ENCODE data around the gene NPPA. TPM values are rescaled to one million over a fixed set of nuclear protein-coding genes. Genes with fewer than 3 reads are reported as not detected.

NPPA gene
- total RNA-seq, 1 experiment from 2014 or later, result not detected

DNA sequence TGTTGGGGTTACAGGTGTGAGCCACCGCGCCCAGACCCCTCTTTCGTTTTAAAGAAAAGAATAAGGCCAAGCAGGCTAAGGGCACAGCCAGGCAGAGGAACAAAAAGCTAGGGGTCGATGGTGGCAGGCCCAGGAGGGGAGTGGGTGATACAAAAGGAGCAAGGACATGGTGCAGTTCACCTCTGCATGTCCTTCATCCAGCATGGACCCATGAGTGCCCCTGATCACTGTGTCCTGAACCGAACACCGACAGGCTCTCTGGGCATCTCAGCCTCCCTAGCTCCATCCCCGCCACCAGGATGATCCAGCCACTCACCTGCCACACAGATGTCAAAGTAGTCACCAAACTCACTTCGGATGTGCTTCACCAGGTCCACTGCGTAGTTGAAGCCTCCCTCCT, 47.7 kb downstream of the NPPA start:
- no peak for DNase-seq
- CTCF ChIA-PET, result no interaction called here
- Histone ChIP-seq H3K27me3 (replicated peaks; ENCODE audit: control insufficient read depth, insufficient read depth, low read length) (no peaks in the 10 kb centered on the region), H3K4me1 (peaks cover 10% of the 10 kb centered on the region), H3K36me3 (ENCODE audit: control insufficient read depth, insufficient read depth, low read length) (peaks cover 5% of the 10 kb centered on the region), H3K4me3 (ENCODE audit: low read depth, low read length) (no peak overlapping the region), H3K9me3 (no peaks in the 10 kb centered on the region)
- intact Hi-C loops (cut with micrococcal nuclease; ENCODE audit: unreplicated experiment), result loop anchor here (10.0 kb wide), 1 partner anchor 65 kb away; the partner anchor contains the start of gene AGTRAP
- H3K4me1 Mint-ChIP-seq (ENCODE audit: low read depth, unreplicated experiment), result no peaks in the 10 kb centered on the region
- H3K9me3 Mint-ChIP-seq (ENCODE audit: unreplicated experiment), result no peaks in the 10 kb centered on the region
- no peak overlapping the region for H3K27ac Mint-ChIP-seq (ENCODE audit: unreplicated experiment)
- no peaks in the 10 kb centered on the region for H3K27me3 Mint-ChIP-seq (ENCODE audit: insufficient read depth, unreplicated experiment)
- POLR2A ChIA-PET, result no interaction called here
- no TSS peak for BruUV-seq (replicated peaks)
- TF ChIP-seq, protein P1, sequence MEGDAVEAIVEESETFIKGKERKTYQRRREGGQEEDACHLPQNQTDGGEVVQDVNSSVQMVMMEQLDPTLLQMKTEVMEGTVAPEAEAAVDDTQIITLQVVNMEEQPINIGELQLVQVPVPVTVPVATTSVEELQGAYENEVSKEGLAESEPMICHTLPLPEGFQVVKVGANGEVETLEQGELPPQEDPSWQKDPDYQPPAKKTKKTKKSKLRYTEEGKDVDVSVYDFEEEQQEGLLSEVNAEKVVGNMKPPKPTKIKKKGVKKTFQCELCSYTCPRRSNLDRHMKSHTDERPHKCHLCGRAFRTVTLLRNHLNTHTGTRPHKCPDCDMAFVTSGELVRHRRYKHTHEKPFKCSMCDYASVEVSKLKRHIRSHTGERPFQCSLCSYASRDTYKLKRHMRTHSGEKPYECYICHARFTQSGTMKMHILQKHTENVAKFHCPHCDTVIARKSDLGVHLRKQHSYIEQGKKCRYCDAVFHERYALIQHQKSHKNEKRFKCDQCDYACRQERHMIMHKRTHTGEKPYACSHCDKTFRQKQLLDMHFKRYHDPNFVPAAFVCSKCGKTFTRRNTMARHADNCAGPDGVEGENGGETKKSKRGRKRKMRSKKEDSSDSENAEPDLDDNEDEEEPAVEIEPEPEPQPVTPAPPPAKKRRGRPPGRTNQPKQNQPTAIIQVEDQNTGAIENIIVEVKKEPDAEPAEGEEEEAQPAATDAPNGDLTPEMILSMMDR (IDR thresholded peaks at IDR 0.05; ENCODE audit: insufficient read depth in 1 of 2, low read depth in 1 of 2, low read length in 1 of 2, severe bottlenecking in 1 of 2, unreplicated experiment in 1 of 2), result no peak
- H3K36me3 Mint-ChIP-seq (ENCODE audit: insufficient read depth, unreplicated experiment), result peaks cover 7% of the 10 kb centered on the region
- no peak overlapping the region for H3K4me3 Mint-ChIP-seq (ENCODE audit: unreplicated experiment)

DNA sequence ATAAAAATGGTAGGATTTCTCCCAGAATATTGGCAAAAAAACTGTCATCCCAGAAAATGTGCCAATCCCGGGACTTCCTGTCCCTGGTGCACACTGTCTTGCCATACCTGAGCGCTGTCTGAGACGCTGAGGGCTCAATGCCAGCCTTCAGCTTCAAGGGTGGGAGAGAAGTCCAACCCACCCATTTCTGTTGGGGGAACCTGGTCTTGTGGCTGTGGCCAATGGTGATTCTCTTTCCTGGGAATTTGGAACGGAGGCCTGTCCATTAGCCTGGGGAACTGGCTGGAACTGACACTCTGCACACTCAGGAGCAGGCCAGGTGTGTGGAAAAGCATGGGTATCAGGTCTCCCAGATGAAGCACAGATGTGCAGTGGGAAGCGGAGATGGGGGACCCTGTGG, 48.5 kb downstream of the NPPA start:
- DNase-seq, result no peak
- H3K9me3 Mint-ChIP-seq (ENCODE audit: unreplicated experiment), result no peaks in the 10 kb centered on the region
- no peaks in the 10 kb centered on the region for H3K4me1 Mint-ChIP-seq (ENCODE audit: low read depth, unreplicated experiment)
- H3K27ac Mint-ChIP-seq (ENCODE audit: unreplicated experiment), result no peak overlapping the region
- H3K36me3 Mint-ChIP-seq (ENCODE audit: insufficient read depth, unreplicated experiment), result peaks cover 7% of the 10 kb centered on the region
- H3K4me3 Mint-ChIP-seq (ENCODE audit: unreplicated experiment), result no peak overlapping the region
- TF ChIP-seq, protein P1 (IDR thresholded peaks at IDR 0.05; ENCODE audit: insufficient read depth in 1 of 2, low read depth in 1 of 2, low read length in 1 of 2, severe bottlenecking in 1 of 2, unreplicated experiment in 1 of 2), result no peak
- no peaks in the 10 kb centered on the region for H3K27me3 Mint-ChIP-seq (ENCODE audit: insufficient read depth, unreplicated experiment)
- CTCF ChIA-PET, result no interaction called here
- peaks cover 14% of the 10 kb centered on the region for H3K4me1 ChIP-seq
- POLR2A ChIA-PET, result no interaction called here
- no peak overlapping the region for H3K4me3 ChIP-seq (ENCODE audit: low read depth, low read length)
- no TSS peak for BruUV-seq (replicated peaks)
- peaks cover 5% of the 10 kb centered on the region for H3K36me3 ChIP-seq (ENCODE audit: control insufficient read depth, insufficient read depth, low read length)
- no peaks in the 10 kb centered on the region for H3K27me3 ChIP-seq (replicated peaks; ENCODE audit: control insufficient read depth, insufficient read depth, low read length)
- H3K9me3 ChIP-seq, result no peaks in the 10 kb centered on the region
- intact Hi-C loops (cut with micrococcal nuclease; ENCODE audit: unreplicated experiment), result no loop called here

DNA sequence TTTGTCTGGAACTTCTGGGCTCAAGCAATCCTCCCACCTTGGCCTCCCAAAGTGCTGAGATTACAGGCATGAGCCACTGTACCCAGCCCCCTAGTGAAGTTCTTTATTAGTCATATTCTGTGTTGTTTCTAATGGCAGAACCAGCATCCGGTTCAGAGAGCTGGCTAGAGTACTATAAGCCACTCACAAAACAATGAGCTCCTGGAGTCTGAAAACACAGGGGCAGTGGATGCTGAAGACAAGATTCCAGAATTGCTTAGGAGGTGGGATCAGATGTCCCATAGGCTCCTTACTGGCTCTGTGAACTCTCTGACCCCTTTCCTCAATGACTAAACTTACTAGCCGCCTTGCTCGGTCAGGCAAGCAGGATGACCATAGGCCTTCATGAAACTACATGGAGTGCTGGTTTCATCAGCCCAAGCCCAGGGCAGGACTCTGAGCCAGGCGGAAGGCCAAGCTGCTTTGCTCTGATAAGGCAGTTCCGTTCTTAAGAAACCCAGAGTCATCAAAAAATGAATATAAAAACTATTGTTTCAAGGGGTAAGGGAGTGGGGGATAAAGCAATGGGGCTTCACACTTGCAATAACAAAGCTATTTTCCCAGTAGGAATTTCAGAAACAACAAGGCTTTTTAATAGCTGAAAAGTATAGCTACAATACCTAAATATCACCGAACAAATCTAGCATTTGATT, 49.9 kb downstream of the NPPA start:
- H3K4me1 ChIP-seq, result peaks cover 7% of the 10 kb centered on the region
- H3K27ac Mint-ChIP-seq (ENCODE audit: unreplicated experiment), result no peak overlapping the region
- POLR2A ChIA-PET, result no interaction called here

More for the DNA sequence above, 49.9 kb downstream of the NPPA start:
- H3K9me3 ChIP-seq, result no peaks in the 10 kb centered on the region
- TF ChIP-seq, protein P1 (IDR thresholded peaks at IDR 0.05; ENCODE audit: insufficient read depth in 1 of 2, low read depth in 1 of 2, low read length in 1 of 2, severe bottlenecking in 1 of 2, unreplicated experiment in 1 of 2), result no peak
- H3K27me3 Mint-ChIP-seq (ENCODE audit: insufficient read depth, unreplicated experiment), result no peaks in the 10 kb centered on the region
- no peaks in the 10 kb centered on the region for H3K27me3 ChIP-seq (replicated peaks; ENCODE audit: control insufficient read depth, insufficient read depth, low read length)
- intact Hi-C loops (cut with micrococcal nuclease; ENCODE audit: unreplicated experiment), result no loop called here
- no TSS peak for BruUV-seq (replicated peaks)
- H3K36me3 ChIP-seq (ENCODE audit: control insufficient read depth, insufficient read depth, low read length), result peaks cover 5% of the 10 kb centered on the region
- H3K9me3 Mint-ChIP-seq (ENCODE audit: unreplicated experiment), result no peaks in the 10 kb centered on the region
- no peak for DNase-seq
- no peak overlapping the region for H3K4me3 Mint-ChIP-seq (ENCODE audit: unreplicated experiment)
- no peak overlapping the region for H3K4me3 ChIP-seq (ENCODE audit: low read depth, low read length)
- H3K4me1 Mint-ChIP-seq (ENCODE audit: low read depth, unreplicated experiment), result peaks cover 2% of the 10 kb centered on the region
- peaks cover 9% of the 10 kb centered on the region for H3K36me3 Mint-ChIP-seq (ENCODE audit: insufficient read depth, unreplicated experiment)
- CTCF ChIA-PET, result no interaction called here

Measured in Caco-2 (cell line).